WTC11 (cell line): ENCODE results near the gene BACE2. TPM values are rescaled to one million over a fixed set of nuclear protein-coding genes. Genes with fewer than 3 reads are reported as not detected.

Source experiments
- ATAC-seq: fragments of 200-7000 bp; cut with Tn5 transposase; 2 replicates; pipeline ENCODE4 v1.10.0; 2021; ENCODE audit warnings: mild to moderate bottlenecking, moderate library complexity
- CTCF ChIA-PET: fragments of 300-600 bp; sonication (Branson Sonifier 250); formaldehyde crosslinking; loops from one replicate; lab custom pipeline; 2021; ENCODE audit warnings: antibody characterized with exemption; lab: Charles Lee
- POLR2A ChIA-PET: fragments of 350-600 bp; sonication (Branson Sonifier 250); formaldehyde crosslinking; loops from one replicate; lab custom pipeline; 2021; ENCODE audit warnings: antibody characterized with exemption; lab: Charles Lee
- DNase-seq: peaks from one replicate; pipeline ENCODE4 v3.0.0; 2021; ENCODE audit warnings: low spot score
- H3K27ac Mint-ChIP-seq: 2 replicates; pipeline ENCODE4 v1.8.0; 2021; ENCODE audit warnings: mixed read lengths
- H3K27me3 Mint-ChIP-seq: 2 replicates; pipeline ENCODE4 v1.8.0; 2021; ENCODE audit warnings: low read depth, mild to moderate bottlenecking, moderate library complexity, mixed read lengths
- H3K36me3 Mint-ChIP-seq: 2 replicates; pipeline ENCODE4 v1.8.0; 2021; ENCODE audit warnings: mixed read lengths
- H3K4me1 Mint-ChIP-seq: 2 replicates; pipeline ENCODE4 v1.8.0; 2022; ENCODE audit warnings: mixed read lengths
- H3K4me3 Mint-ChIP-seq: 2 replicates; pipeline ENCODE4 v1.8.0; 2021; ENCODE audit warnings: mild to moderate bottlenecking, moderate library complexity, mixed read lengths
- H3K9me3 Mint-ChIP-seq: 2 replicates; pipeline ENCODE4 v1.8.0; 2021; ENCODE audit warnings: mixed read lengths
- ERG ChIP-seq: fragments of 250-450 bp; sonication (Bioruptor Pico); IDR thresholded peaks from 2 replicates; pipeline ENCODE4 v1.8.0; 2021; ENCODE audit warnings: mild to moderate bottlenecking
- GTF2I ChIP-seq: fragments of 250-450 bp; sonication (Bioruptor Pico); conservative IDR thresholded peaks from 2 replicates; pipeline ENCODE4 v1.4.0; 2021; ENCODE audit warnings: mild to moderate bottlenecking
- HMGA2 ChIP-seq: fragments of 250-450 bp; sonication (Bioruptor Pico); IDR thresholded peaks from 2 replicates; pipeline ENCODE4 v1.4.0; 2021; ENCODE audit warnings: mild to moderate bottlenecking, moderate library complexity
- JAZF1 ChIP-seq: fragments of 250-450 bp; sonication (Bioruptor Pico); IDR thresholded peaks from 2 replicates; pipeline ENCODE4 v1.9.0; 2021; ENCODE audit warnings: moderate library complexity, mild to moderate bottlenecking, inconsistent platforms
- KAT7 ChIP-seq: sonication (generic); formaldehyde crosslinking; IDR thresholded peaks from 2 replicates; pipeline ENCODE4 v1.8.1; 2023; ENCODE audit warnings: missing genetic modification reagents, mild to moderate bottlenecking, borderline replicate concordance
- MLX ChIP-seq: sonication (generic); formaldehyde crosslinking; IDR thresholded peaks from 2 replicates; pipeline ENCODE4 v1.8.1; 2023; ENCODE audit warnings: mild to moderate bottlenecking, missing genetic modification reagents, moderate library complexity
- NFE2L1 ChIP-seq: sonication (generic); formaldehyde crosslinking; IDR thresholded peaks from 2 replicates; pipeline ENCODE4 v1.8.1; 2023; ENCODE audit warnings: missing genetic modification reagents
- NR2C2 ChIP-seq: sonication (generic); formaldehyde crosslinking; IDR thresholded peaks from 2 replicates; pipeline ENCODE4 v1.8.0; 2022; ENCODE audit warnings: mild to moderate bottlenecking, missing genetic modification reagents
- USF2 ChIP-seq: sonication (generic); formaldehyde crosslinking; IDR thresholded peaks from 2 replicates; pipeline ENCODE4 v1.8.1; 2023; ENCODE audit warnings: mild to moderate bottlenecking, missing genetic modification reagents, moderate library complexity
- ZNF219 ChIP-seq: sonication (generic); formaldehyde crosslinking; IDR thresholded peaks from 2 replicates; pipeline ENCODE4 v1.8.0; 2023; ENCODE audit warnings: missing genetic modification reagents, mild to moderate bottlenecking, borderline replicate concordance
- ZNF396 ChIP-seq: fragments of 250-450 bp; sonication (Bioruptor Pico); IDR thresholded peaks from 2 replicates; pipeline ENCODE4 v1.8.0; 2021; ENCODE audit warnings: mild to moderate bottlenecking, moderate library complexity, borderline replicate concordance
- ZNF425 ChIP-seq: fragments of 250-450 bp; sonication (Bioruptor Pico); conservative IDR thresholded peaks from 2 replicates; pipeline ENCODE4 v1.9.0; 2021; ENCODE audit warnings: mild to moderate bottlenecking
- ZSCAN18 ChIP-seq: fragments of 250-450 bp; sonication (Bioruptor Pico); IDR thresholded peaks from 2 replicates; pipeline ENCODE4 v2.1.2; 2022; ENCODE audit warnings: mild to moderate bottlenecking, moderate library complexity
- total RNA-seq: library from RNA; stranded (reverse); gene quantifications from 3 replicates; pipeline ENCODE4 v1.2.3, GENCODE V29; 2021
- TF ChIP-seq, protein P1 (sequence below): sonication (generic); formaldehyde crosslinking; IDR thresholded peaks from 2 replicates; pipeline ENCODE4 v1.8.0; 2022; ENCODE audit warnings: missing genetic modification reagents
- TF ChIP-seq, protein P2 (sequence below): sonication (generic); formaldehyde crosslinking; IDR thresholded peaks from 2 replicates; pipeline ENCODE4 v1.8.0; 2022; ENCODE audit warnings: mild to moderate bottlenecking, missing genetic modification reagents
- TF ChIP-seq, protein P3 (sequence below): sonication (generic); formaldehyde crosslinking; IDR thresholded peaks from 2 replicates; pipeline ENCODE4 v1.8.0; 2023; ENCODE audit warnings: mild to moderate bottlenecking, missing genetic modification reagents

BACE2 gene
- total RNA-seq, 1 experiment from 2014 or later, result 9.8 TPM

DNA sequence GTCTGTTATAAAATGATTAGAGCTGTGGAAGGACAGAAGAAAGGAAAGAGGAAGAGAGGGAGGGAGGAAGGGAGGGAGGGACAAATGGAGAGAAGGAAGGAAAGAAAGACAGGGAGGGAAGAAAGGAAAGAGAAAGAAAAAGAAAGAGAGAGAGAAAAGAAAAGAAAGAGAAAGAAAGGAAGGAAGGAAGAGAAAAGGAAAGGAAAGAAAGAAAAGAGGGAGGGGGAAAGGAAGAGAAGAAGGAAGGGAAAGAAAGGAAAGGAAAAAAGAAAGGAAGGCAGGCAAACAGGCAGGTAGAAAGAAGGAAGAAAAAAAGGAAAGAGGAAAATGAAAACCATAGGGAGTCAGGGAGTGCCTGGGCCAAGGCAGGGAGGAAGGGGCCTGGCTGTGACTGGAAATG is 14.5 kb upstream of the BACE2 start (continued):
- TF ChIP-seq ZNF219 (CRISPR knock-in tag) (no peak), JAZF1 (no peak)
- TF ChIP-seq, protein P1, sequence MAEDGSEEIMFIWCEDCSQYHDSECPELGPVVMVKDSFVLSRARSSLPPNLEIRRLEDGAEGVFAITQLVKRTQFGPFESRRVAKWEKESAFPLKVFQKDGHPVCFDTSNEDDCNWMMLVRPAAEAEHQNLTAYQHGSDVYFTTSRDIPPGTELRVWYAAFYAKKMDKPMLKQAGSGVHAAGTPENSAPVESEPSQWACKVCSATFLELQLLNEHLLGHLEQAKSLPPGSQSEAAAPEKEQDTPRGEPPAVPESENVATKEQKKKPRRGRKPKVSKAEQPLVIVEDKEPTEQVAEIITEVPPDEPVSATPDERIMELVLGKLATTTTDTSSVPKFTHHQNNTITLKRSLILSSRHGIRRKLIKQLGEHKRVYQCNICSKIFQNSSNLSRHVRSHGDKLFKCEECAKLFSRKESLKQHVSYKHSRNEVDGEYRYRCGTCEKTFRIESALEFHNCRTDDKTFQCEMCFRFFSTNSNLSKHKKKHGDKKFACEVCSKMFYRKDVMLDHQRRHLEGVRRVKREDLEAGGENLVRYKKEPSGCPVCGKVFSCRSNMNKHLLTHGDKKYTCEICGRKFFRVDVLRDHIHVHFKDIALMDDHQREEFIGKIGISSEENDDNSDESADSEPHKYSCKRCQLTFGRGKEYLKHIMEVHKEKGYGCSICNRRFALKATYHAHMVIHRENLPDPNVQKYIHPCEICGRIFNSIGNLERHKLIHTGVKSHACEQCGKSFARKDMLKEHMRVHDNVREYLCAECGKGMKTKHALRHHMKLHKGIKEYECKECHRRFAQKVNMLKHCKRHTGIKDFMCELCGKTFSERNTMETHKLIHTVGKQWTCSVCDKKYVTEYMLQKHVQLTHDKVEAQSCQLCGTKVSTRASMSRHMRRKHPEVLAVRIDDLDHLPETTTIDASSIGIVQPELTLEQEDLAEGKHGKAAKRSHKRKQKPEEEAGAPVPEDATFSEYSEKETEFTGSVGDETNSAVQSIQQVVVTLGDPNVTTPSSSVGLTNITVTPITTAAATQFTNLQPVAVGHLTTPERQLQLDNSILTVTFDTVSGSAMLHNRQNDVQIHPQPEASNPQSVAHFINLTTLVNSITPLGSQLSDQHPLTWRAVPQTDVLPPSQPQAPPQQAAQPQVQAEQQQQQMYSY (CRISPR knock-in tag), result no peak

DNA sequence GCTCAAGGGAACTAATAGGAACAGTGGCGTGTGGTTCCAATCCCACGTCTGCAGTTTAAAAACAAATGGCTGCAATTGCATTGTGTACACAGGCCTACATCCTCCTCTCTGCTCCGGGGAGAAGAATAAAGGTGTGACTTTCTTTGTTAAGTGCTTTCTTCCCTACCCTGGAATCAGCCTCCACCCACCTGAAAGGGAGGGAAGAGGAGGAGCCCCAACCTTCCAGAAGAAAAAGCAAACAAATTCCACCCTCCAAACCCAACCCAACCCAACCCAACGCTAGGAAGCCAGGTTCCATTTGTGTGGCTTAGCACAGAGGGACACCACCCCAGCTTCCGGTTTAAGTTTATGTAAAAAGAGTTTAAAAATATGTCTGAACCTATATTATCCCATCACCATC is 11.8 kb upstream of the BACE2 start:
- Mint-ChIP-seq H3K27ac (no peak overlapping the region), H3K4me1 (no peaks in the 10 kb centered on the region), H3K36me3 (peaks cover 7% of the 10 kb centered on the region), H3K27me3 (peaks cover 6% of the 10 kb centered on the region), H3K9me3 (peaks cover 19% of the 10 kb centered on the region), H3K4me3 (no peak overlapping the region)
- TF ChIP-seq ZNF396 (CRISPR knock-in tag), result no peak
- no peak for TF ChIP-seq NR2C2
- TF ChIP-seq, protein P2, sequence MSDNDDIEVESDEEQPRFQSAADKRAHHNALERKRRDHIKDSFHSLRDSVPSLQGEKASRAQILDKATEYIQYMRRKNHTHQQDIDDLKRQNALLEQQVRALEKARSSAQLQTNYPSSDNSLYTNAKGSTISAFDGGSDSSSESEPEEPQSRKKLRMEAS, result no peak
- POLR2A ChIA-PET, result no interaction called here
- DNase-seq, result no peak
- ATAC-seq, result no peak
- CTCF ChIA-PET, result interaction anchor here (0.6 kb wide), 1 partner anchor 203 kb away, joined by 3 read pairs; no protein-coding TSS in a partner anchor

DNA sequence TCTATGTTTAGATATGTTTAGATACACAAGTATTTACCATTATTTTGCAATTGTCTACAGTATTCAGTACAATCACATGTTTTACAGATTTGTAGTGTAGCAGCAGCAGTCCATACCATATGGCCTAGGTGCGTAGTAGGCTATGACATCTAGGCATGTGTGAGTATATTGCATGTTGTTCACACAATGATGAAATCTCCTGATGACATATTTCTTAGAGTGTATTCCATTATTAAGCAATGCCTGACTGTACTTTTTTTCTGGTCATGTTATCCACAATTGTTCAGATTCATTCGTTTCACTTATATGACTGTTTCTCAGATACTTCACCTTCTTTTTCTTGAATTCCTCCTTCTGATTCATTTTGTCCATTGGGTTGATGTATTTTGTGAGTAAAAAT is 9.9 kb upstream of the BACE2 start:
- CTCF ChIA-PET, result interaction anchor here (1.5 to 1.6 kb wide), 2 partner anchors 9 to 12 kb away, joined by 5 to 8 read pairs; no protein-coding TSS in a partner anchor

GRCh38 chr21:41160036-41160435 is 7.9 kb upstream of the BACE2 start:
- Mint-ChIP-seq H3K4me1 (no peaks in the 10 kb centered on the region), H3K9me3 (peaks cover 13% of the 10 kb centered on the region), H3K36me3 (peaks cover 7% of the 10 kb centered on the region), H3K4me3 (no peak overlapping the region), H3K27me3 (peaks cover 17% of the 10 kb centered on the region), H3K27ac (no peak overlapping the region)
- ATAC-seq (no peak), DNase-seq (no peak)
- ChIA-PET CTCF (no interaction called here), POLR2A (no interaction called here)
- no peak for TF ChIP-seq ZSCAN18 (CRISPR knock-in tag)
- no peak for TF ChIP-seq ZNF425 (CRISPR knock-in tag)
- TF ChIP-seq USF2, result no peak
- no peak for TF ChIP-seq ERG

More for the DNA sequence above, 9.9 kb upstream of the BACE2 start:
- ATAC-seq (no peak), DNase-seq (no peak)
- POLR2A ChIA-PET, result no interaction called here
- H3K27me3 Mint-ChIP-seq, result peaks cover 12% of the 10 kb centered on the region
- H3K4me3 Mint-ChIP-seq, result no peak overlapping the region
- H3K36me3 Mint-ChIP-seq, result peaks cover 7% of the 10 kb centered on the region
- H3K27ac Mint-ChIP-seq, result no peak overlapping the region
- H3K9me3 Mint-ChIP-seq, result peaks cover 19% of the 10 kb centered on the region
- H3K4me1 Mint-ChIP-seq, result no peaks in the 10 kb centered on the region
- no peak for TF ChIP-seq HMGA2 (CRISPR knock-in tag)
- TF ChIP-seq NFE2L1 (CRISPR knock-in tag), result no peak
- TF ChIP-seq, protein P3, sequence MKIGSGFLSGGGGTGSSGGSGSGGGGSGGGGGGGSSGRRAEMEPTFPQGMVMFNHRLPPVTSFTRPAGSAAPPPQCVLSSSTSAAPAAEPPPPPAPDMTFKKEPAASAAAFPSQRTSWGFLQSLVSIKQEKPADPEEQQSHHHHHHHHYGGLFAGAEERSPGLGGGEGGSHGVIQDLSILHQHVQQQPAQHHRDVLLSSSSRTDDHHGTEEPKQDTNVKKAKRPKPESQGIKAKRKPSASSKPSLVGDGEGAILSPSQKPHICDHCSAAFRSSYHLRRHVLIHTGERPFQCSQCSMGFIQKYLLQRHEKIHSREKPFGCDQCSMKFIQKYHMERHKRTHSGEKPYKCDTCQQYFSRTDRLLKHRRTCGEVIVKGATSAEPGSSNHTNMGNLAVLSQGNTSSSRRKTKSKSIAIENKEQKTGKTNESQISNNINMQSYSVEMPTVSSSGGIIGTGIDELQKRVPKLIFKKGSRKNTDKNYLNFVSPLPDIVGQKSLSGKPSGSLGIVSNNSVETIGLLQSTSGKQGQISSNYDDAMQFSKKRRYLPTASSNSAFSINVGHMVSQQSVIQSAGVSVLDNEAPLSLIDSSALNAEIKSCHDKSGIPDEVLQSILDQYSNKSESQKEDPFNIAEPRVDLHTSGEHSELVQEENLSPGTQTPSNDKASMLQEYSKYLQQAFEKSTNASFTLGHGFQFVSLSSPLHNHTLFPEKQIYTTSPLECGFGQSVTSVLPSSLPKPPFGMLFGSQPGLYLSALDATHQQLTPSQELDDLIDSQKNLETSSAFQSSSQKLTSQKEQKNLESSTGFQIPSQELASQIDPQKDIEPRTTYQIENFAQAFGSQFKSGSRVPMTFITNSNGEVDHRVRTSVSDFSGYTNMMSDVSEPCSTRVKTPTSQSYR (CRISPR knock-in tag), result no peak
- no peak for TF ChIP-seq GTF2I (CRISPR knock-in tag)
- TF ChIP-seq KAT7, result no peak
- TF ChIP-seq MLX, result no peak
